ENCODE data around the gene MINDY4.

MINDY4 gene

GRCh38 chr7:30899630-30900029 is 128.4 kb downstream of the MINDY4 start:
- no peak for DNase-seq (ENCODE audit: low read depth, low spot score)
- TF ChIP-seq, protein P1, sequence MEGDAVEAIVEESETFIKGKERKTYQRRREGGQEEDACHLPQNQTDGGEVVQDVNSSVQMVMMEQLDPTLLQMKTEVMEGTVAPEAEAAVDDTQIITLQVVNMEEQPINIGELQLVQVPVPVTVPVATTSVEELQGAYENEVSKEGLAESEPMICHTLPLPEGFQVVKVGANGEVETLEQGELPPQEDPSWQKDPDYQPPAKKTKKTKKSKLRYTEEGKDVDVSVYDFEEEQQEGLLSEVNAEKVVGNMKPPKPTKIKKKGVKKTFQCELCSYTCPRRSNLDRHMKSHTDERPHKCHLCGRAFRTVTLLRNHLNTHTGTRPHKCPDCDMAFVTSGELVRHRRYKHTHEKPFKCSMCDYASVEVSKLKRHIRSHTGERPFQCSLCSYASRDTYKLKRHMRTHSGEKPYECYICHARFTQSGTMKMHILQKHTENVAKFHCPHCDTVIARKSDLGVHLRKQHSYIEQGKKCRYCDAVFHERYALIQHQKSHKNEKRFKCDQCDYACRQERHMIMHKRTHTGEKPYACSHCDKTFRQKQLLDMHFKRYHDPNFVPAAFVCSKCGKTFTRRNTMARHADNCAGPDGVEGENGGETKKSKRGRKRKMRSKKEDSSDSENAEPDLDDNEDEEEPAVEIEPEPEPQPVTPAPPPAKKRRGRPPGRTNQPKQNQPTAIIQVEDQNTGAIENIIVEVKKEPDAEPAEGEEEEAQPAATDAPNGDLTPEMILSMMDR (IDR thresholded peaks at IDR 0.05; ENCODE audit: low read depth, low read length), result no peak
- H3K4me3 ChIP-seq (ENCODE audit: low read depth, low read length), result no peak overlapping the region
- in situ Hi-C loops (cut with HindIII; ENCODE audit: low sequenced_read_pairs), result no loop called here

DNA sequence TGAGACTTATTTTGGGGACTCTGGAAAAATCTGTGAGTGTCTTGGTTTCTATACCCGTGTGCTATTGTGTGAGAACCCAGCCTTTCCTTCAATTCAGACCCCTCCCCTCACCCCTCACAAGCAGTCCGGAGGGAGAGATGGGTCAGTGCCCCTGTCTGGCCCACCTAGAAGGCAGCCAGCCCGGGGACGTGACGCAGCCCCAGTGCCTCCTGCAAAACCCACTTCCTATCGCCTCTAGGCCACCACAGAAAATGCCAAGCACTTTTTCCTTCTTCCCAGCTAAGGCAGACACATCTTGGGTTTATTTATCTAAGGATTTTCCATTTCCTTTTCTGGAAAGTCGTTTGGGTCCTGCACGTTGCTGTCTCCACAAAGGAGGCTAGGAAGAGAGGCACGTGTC is 128.8 kb downstream of the MINDY4 start:
- in situ Hi-C loops (cut with HindIII; ENCODE audit: low sequenced_read_pairs), result no loop called here
- TF ChIP-seq, protein P1 (IDR thresholded peaks at IDR 0.05; ENCODE audit: low read depth, low read length), result no peak
- no peak for DNase-seq (ENCODE audit: low read depth, low spot score)
- H3K4me3 ChIP-seq (ENCODE audit: low read depth, low read length), result no peak overlapping the region

- TF ChIP-seq, protein P1 (IDR thresholded peaks at IDR 0.05; ENCODE audit: low read depth, low read length), result no peak
- in situ Hi-C loops (cut with HindIII; ENCODE audit: low sequenced_read_pairs), result no loop called here
- DNase-seq (ENCODE audit: low read depth, low spot score), result no peak
- no peak overlapping the region for H3K4me3 ChIP-seq (ENCODE audit: low read depth, low read length)
Measured at GRCh38 chr7:30900803-30901362, 129.7 kb downstream of the MINDY4 start.

DNA sequence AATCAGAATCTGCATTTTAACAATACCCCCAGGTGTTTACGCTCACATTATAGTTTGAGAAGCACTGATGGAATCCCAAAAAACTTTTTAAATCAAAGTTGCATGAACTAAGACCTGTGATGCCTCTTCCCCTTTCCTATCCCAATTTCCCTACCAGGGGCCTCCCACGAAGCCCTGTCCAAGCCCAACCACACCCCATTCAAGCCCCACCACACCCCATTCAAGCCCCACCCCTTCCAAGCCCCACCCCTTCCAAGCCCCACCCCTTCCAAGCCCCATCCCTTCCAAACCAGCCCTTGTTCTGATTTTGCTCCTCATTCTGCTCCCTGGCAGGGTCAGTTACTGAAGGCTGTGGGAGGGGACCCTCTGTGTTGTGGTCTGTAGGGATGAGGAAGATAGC is 130.6 kb downstream of the MINDY4 start:
- in situ Hi-C loops (cut with HindIII; ENCODE audit: low sequenced_read_pairs), result no loop called here
- TF ChIP-seq, protein P1 (IDR thresholded peaks at IDR 0.05; ENCODE audit: low read depth, low read length), result no peak
- H3K4me3 ChIP-seq (ENCODE audit: low read depth, low read length), result no peak overlapping the region
- no peak for DNase-seq (ENCODE audit: low read depth, low spot score)

GRCh38 chr7:30902466-30902865 is 131.2 kb downstream of the MINDY4 start:
- no peak for DNase-seq (ENCODE audit: low read depth, low spot score)
- H3K4me3 ChIP-seq (ENCODE audit: low read depth, low read length), result no peak overlapping the region
- in situ Hi-C loops (cut with HindIII; ENCODE audit: low sequenced_read_pairs), result no loop called here
- TF ChIP-seq, protein P1 (IDR thresholded peaks at IDR 0.05; ENCODE audit: low read depth, low read length), result no peak

DNA sequence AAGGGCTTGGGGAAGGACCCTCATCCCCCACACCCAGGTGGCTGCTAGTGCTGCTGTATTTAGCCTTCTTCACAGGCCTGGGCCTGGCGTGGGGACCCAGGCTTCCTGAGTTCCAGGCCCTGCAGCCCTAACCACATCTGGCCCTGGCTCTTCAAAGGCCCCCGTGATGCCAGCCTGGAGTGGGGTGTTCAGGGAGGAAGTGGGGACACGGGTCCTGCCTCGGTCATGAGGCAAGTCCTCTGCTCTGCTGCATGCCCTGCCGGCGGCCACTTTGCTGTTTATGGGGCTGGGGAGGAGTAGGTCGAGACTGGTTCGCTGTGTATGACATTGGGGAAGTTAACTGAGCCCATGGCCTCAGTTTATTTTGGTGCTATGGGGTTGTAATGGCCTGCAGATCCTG is 131.9 kb downstream of the MINDY4 start:
- no peak overlapping the region for H3K4me3 ChIP-seq (ENCODE audit: low read depth, low read length)
- no peak for DNase-seq (ENCODE audit: low read depth, low spot score)
- TF ChIP-seq, protein P1 (IDR thresholded peaks at IDR 0.05; ENCODE audit: low read depth, low read length), result no peak
- in situ Hi-C loops (cut with HindIII; ENCODE audit: low sequenced_read_pairs), result no loop called here

- TF ChIP-seq, protein P1 (IDR thresholded peaks at IDR 0.05; ENCODE audit: low read depth, low read length), result no peak
- in situ Hi-C loops (cut with HindIII; ENCODE audit: low sequenced_read_pairs), result no loop called here
- DNase-seq (ENCODE audit: low read depth, low spot score), result no peak
- no peak overlapping the region for H3K4me3 ChIP-seq (ENCODE audit: low read depth, low read length)
Measured at GRCh38 chr7:30904561-30904960, 133.3 kb downstream of the MINDY4 start.

All from astrocyte of the spinal cord (primary cell).